Activated CD4-positive, CD25-positive, alpha-beta regulatory T cell treated with anti-CD3 and anti-CD28 coated beads, Interleukin-2, amount 50 U/mL, for 24 hours (primary cell): ENCODE results near the gene SLX4.
"Not testable (repeated sequence)": the region's sequence is repeated elsewhere in the genome, so short reads cannot be mapped to it uniquely, and the experiment has no call there.

Experiments
- ATAC-seq, 2 donors: fragments of 150-1000 bp; cut with Tn5 transposase; one replicate each; pipeline ENCODE4 v1.10.0; 2021; ENCODE audit warnings: mild to moderate bottlenecking in 1 of 2, moderate library complexity in 1 of 2

SLX4 gene

GRCh38 chr16:3640632-3641501 lies 29.5 kb upstream of the SLX4 start:
- ATAC-seq, result no peak

GRCh38 chr16:3640207-3640606 lies 28.8 kb upstream of the SLX4 start:
- ATAC-seq, result no peak

GRCh38 chr16:3638916-3639644 lies 27.7 kb upstream of the SLX4 start:
- ATAC-seq, result no peak

- ATAC-seq, result peak; percentile 71 to 72
These were observed 26.0 kb upstream of the SLX4 start for GRCh38 chr16:3637371-3637923.

- peak; percentile 88 to 96 for ATAC-seq
These were observed 14.7 kb upstream of the SLX4 start for GRCh38 chr16:3625911-3626732.

- ATAC-seq, result no peak
These were observed 13.9 kb upstream of the SLX4 start for GRCh38 chr16:3625331-3625730.

- no peak for ATAC-seq
These were observed 12.2 kb upstream of the SLX4 start for GRCh38 chr16:3623642-3624041.

GRCh38 chr16:3618769-3619141 lies 7.3 kb upstream of the SLX4 start:
- no peak for ATAC-seq

- no peak for ATAC-seq
These were observed 1.4 kb upstream of the SLX4 start for GRCh38 chr16:3612510-3613466.

GRCh38 chr16:3610698-3611145 lies 684 bp downstream of the SLX4 start:
- ATAC-seq, result no peak

GRCh38 chr16:3609895-3610697 lies 1.3 kb downstream of the SLX4 start:
- ATAC-seq, result no peak

- ATAC-seq, result not testable (repeated sequence)
These were observed 2.4 kb downstream of the SLX4 start for GRCh38 chr16:3608976-3609375.

GRCh38 chr16:3608069-3608468 lies 3.3 kb downstream of the SLX4 start:
- no peak for ATAC-seq

GRCh38 chr16:3607634-3608033 lies 3.8 kb downstream of the SLX4 start:
- ATAC-seq, result no peak

- ATAC-seq, result no peak
These were observed 4.2 kb downstream of the SLX4 start for GRCh38 chr16:3607161-3607560.

GRCh38 chr16:3606441-3606840 lies 5.0 kb downstream of the SLX4 start:
- ATAC-seq, result no peak

GRCh38 chr16:3602320-3602653 lies 9.1 kb downstream of the SLX4 start:
- no peak for ATAC-seq

- ATAC-seq, result no peak
These were observed 9.6 kb downstream of the SLX4 start for GRCh38 chr16:3601614-3602319.

- ATAC-seq, result no peak
These were observed 11.5 kb downstream of the SLX4 start for GRCh38 chr16:3599922-3600321.

- ATAC-seq, result no peak
These were observed 12.3 kb downstream of the SLX4 start for GRCh38 chr16:3599121-3599520.
